Measurements from ENCODE around the gene RTF2. TPM values are rescaled to one million over a fixed set of nuclear protein-coding genes. Genes with fewer than 3 reads are reported as not detected.
"Not testable (repeated sequence)": the region's sequence is repeated elsewhere in the genome, so short reads cannot be mapped to it uniquely, and the experiment has no call there.

The RTF2 gene
- total RNA-seq, 1 experiment from 2014 or later: 81.4 TPM

DNA sequence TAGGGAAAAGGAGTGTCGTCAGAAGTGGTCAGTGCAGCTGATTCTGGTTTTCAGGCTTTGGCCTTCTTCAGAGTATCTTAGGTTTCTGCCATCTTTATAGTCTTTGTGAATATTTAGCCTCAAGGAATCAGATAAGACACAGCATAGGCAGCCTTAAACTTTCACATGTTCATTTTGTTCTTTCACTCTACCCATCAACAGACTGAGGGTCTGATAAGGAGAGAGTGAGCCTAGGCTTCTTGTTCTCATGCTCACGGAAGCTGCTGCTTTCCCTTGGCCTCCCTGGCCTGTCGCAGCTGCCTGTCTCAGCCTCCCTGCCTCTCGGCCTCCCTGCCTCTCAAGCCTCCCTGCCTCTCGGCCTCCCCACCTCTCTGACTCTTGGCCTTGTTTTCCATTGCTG is 20.1 kb downstream of the RTF2 start:
- no peak for DNase-seq (ENCODE audit: low read depth)

DNA sequence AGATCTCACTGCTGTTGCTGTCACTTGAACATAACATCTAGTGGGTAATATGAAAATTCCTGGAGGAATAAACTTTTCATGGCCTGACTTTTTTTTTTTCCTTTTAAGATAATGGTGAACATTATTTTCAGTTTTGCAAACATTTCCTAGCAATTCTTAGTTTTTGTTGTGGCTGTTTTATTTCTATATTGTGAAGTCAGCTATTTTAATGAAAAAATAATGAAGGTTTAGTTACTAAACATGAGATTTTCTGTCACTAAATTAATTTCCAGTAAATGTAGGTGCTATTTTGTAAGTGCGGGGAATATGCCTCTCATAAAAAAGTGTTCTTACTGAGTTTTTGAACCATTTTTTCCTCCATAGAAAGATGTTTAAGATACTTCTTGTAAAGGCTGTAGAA is 32.7 kb downstream of the RTF2 start:
- DNase-seq (ENCODE audit: low read depth): no peak

DNA sequence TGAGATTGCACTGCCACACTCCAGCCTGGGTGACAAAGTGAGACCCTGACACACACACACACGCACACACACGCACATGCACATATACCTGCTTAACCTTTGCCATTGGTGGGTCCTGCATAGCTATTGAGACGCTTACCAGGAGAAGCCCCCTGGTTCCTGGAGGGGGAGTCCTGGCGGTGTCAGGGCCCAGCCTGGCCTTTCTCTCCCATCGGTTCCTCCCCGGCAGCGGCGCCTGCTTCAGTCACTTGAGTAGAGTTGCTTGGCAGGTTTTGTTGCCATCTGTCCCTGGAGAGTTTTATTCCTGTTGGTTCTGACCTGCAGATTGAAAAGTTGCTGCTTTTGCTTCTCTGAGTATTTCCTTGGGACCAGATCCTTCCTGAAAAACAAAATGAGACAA is 35.5 kb downstream of the RTF2 start:
- no peak for DNase-seq (ENCODE audit: low read depth)

DNA sequence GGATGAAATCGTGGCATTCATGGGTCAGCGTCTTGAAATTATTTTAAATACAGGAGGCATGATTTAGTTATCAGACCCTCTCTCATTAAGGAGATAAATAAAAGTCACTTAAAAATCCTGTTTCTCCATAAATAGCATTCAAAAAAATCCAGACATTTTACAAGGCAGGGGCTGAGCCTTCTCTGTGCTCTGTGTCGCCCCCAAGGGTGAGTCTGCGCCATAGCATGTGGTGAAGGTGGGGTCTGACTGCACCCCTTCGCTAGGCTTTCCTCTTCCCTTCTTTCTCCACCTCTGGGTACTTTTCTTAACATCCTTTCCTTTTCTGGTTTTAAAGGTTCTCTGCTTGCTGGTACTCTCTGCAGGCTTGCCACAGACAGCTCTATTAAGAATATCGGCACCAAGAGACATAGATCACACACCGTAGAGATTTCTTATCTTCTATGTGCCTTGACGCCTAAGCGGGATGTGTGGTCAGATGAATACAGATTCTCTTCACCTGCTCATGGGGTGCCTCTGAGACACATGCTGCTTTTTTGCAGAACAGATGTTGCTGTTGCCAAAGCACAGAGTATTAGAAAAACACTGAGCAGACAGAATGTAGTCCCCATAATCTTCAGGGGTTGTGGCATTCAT is 36.1 kb downstream of the RTF2 start:
- DNase-seq (ENCODE audit: low read depth): no peak

DNA sequence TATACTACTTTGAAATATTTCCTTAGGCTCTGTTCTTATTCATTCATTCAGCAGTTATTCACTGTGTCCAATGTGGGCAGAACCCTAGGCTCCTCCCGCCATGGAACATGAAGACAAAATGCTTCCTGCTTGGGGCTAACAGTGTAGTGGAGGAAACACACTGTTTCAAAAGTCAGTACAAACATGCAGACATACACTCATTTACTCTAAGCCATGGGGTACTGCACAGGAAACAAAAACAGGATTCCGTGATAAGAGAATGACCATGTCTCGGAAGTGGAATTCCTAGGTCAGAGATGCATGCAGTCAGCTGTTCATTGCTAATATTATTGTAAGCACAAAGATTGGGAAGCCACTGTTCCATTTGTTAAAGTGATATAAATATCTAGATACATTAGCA is 37.7 kb downstream of the RTF2 start:
- DNase-seq (ENCODE audit: low read depth): no peak

DNA sequence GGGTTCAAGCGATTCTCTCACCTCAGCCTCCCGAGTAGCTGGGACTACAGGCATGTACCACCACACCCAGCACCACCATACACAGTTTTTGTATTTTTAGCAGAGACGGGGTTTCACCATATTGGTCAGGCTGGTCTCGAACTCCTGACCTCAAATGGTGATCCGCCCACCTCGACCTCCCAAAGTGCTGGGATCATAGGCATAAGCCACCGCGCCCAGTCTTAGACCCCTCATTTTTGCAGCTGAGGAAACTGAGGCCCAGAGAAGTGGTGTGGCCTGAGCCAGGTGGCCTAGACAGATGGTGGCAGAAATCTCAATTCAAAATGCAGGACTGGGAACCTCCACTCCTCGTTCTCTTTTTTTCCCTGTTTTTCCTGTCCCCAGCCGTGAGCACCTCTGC is 43.5 kb downstream of the RTF2 start:
- DNase-seq (ENCODE audit: low read depth): no peak

DNA sequence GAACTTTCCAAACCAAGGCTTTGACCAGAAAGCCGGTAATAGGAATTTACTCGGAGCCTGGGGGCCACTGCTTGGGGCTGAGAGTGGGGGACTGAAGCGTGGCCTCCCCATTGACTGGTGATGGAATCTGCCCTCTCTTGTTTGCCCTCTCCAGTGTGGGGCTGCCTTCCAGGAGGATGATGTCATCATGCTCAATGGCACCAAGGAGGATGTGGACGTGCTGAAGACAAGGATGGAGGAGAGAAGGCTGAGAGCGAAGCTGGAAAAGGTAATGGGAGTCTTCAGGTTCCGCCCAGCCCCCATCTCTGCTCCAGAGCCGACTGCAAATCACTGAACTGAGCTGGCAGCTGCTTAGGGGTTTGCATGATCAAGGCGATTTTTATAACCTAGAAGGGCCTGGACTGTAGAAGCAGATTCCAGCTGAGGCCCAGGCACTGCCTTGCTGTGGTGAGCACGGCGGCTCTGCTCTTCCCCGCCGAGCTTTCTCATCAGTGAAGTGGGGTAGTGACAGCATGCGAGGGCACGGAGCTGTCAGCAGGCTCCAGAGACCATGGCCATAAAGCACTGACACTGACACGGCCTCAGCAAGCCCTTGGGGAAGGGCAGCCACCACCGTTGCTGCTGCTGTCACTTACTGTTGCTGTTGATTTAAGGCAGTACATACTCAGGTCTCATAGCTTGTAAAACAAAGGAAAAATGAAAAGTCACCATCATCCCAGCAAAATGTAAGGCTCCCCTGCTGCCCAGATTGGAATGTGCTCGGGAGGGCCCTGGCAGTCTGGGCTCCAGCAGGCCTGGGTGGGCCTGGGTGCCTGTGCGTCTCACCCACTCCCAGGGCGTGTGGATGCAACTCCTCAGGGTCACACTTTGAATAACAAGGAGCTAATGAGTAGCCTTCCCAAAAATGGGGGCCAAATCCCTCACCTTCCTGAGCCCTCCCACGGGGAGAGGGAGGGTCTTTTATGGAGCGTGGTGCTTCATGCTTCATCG is 45.0 kb downstream of the RTF2 start:
- DNase-seq (ENCODE audit: low read depth): no peak

DNA sequence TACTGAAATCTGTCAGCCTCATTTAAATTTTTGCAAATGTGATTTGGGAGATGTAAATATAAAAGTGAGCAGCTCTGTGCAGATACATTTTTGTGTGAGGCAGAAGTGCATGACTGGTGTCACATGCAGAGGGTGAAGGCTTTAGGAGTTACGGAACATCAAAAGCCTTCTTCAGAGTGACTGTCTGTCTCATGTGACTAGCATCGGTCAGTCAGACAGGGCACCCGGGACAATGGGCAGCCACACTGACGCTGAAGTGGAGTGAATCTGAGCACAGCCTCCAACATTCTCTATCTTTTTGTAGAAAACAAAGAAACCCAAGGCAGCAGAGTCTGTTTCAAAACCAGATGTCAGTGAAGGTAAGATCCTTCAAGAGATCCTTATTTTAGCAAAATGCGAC is 48.2 kb downstream of the RTF2 start:
- DNase-seq (ENCODE audit: low read depth): no peak

DNA sequence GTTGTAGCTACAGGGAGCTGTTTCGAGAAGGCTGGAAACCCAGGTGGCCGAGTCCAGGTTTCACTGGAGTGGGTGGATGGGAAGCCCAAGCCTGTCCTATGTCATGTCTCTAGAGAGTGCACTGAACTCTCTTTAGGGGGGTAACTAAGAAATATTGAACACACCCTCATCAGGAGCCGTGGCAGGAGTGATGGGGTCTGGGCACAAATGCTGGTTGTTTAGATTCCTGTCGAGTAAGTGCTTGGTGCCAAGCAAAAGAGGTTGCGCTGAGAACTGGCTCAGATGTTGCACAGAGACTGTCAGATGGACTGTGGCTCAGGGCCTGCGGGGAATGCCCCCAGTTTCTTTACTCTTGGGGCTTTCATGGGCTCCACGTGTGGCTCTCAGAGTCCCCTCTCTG is 48.8 kb downstream of the RTF2 start:
- no peak for DNase-seq (ENCODE audit: low read depth)

DNA sequence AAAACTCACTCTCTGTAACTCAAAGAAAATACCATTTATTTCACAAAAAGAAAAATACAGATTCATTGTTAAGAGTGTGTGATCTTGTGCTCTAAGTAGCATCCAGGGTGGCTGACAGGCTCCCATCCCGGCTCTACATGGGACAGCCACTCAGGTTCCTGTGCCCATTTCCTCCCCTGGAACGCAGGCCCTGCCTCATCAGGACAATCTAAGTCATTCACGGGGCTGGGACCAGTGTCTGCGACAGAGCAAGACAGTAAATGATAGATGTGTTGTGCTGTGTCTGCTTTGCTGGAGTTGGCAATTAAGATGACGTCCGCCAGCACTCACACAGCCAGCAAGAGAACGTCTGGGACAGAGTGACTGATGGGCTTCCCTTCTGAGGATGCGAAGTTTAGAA is 49.2 kb downstream of the RTF2 start:
- no peak for DNase-seq (ENCODE audit: low read depth)

DNA sequence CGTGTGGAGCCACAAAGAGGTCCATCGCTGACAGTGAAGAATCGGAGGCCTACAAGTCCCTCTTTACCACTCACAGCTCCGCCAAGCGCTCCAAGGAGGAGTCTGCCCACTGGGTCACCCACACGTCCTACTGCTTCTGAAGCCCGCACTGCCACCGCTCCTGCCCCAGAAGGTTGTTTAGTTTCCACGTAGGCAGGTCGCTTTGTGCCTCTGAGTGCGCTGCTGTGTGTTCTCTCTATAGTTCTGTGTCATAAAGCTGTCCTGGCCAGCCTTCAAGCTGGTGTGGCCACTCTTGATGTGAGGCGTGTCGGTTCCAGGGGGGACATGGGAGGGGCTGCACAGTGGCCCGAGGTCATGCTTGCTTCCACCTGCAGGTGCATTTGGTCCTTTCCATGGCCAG is 49.7 kb downstream of the RTF2 start:
- DNase-seq (ENCODE audit: low read depth): no peak

DNA sequence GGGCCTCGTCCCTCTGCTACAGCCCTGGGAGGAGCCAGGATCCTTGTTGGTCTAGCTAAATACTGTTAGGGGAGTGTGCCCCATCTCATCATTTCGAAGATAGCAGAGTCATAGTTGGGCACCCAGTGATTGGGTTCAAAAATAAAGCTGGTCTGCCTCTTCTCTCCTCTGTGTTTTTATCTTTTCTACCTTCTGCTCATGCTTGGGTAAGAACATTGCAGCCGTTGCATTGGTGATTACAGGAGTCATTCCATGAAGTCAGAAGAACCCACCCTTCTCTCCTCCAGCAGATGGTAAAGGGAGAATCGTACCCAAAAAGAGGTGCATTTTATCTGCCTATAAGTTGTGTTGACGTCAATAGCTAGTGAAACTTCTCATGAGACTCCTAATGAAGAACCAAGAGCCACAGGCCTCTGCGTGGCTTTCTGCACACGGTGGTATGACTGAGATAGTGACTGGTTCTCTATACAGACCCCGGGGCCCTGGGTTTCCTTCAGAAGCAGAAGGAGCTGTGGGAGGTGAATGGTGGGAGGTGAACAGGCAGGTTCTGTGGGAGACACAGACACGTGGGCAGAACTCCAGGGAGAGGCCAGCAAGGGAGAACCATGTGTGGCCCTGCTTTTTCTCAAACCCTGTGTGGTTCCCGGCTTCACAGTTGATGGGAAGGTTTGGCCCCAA is 50.4 kb downstream of the RTF2 start:
- DNase-seq (ENCODE audit: low read depth): no peak

DNA sequence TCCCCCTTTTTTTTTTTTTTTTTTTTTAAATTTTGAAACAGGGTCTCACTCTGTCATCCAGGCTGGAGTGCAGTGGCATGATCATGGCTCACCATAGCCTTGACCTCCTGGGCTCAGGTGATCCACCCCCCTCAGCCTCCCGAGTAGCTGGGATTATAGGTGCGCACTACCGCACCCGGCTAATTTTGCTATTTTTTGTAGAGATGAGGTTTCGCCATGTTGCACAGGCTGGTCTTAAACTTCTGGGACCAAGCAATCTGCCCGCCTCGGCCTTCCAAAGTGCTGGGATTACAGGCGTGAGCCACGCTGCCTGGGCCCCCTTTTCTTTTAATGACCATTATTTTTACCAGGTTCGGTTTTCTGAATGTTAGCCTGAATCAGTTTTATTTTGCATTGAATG is 51.1 kb downstream of the RTF2 start:
- no peak for DNase-seq (ENCODE audit: low read depth)

DNA sequence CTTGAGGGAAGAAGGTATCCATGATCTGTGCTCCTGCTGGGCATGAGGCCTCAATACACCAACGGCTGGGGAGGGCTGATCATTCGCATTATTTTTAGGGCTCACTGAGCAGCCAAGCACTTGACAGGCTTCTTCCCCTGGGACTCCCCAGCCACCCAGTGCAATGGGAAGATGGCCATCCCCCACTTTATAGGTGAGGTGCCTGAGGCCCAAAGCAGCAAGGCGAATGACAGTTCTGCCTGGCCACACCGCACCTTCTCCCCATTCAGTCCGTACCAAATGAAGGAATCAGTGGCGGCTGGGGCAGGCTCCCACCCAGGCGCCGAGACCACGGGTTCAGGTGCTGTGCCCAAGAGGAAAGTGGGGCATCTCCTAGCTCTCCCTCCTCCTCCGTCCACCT is 51.8 kb downstream of the RTF2 start:
- DNase-seq (ENCODE audit: low read depth): no peak

DNA sequence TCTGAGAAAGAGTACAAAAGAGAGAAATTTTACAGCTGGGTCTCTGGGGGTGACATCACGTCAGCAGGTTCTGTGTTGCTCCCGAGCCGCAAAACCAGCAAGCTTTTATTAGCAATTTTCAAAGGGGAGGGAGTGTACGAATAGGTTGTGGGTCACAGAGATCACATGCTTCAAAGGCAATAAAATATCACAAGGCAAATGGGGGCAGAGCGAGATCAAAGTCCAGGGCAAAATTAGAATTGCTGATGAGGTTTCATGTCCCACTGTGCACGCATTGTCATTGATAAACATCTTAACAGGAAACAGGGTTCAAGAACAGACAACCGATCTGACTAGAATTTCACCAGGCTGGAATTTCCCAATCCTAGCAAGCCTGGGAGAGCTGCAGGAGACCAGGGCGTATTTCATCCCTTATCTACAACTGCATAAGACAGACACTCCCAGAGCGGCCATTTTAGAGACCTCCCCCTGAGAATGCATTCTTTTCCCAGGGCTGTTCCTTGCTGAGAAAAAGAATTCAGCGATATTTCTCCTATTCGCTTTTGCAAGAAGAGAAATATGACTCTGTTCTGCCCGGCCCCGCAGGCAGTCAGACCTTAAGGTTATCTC is 52.4 kb downstream of the RTF2 start:
- DNase-seq (ENCODE audit: low read depth): not testable (repeated sequence)

DNA sequence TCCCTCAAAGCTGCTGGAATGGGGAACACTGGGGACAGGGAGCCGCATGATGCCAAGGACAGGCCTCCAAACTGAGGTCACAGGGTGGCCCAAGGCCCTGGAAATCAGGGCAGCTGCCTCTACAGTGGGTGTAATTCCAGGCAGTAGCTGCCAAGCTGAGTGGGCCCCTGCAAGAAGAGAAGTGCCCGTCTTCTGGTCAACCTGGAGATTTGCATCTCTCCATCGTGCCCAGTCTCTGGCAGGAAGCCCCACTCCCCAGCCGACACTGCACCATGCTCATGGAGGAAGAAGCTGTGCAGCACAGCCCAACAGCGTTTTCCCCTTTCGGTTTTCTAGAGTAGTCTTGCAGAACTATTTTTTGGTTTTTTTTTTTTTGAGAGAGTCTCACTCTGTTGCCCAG is 53.9 kb downstream of the RTF2 start:
- no peak for DNase-seq (ENCODE audit: low read depth)

DNA sequence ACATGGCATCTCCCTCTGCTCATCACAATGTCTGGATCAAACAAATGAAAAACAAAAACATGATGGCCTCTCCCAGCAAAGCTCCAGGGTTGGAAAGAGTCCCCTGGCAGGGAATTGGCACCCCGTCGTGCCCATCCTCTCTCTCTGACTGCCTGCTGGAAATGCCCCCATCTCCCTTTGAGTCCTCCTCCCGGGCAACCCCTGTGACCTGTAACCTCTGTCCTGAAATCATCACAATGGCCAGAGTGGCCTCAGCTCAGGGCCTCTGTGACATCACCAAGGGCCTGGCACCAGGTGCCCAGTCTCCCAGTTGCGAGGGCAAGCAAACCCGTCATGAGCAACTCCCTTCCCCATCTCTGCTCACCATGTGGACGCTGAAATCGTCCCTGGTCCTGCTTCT is 56.0 kb downstream of the RTF2 start, which contains the start of gene FAM209A:
TSS of gene FAM209A (plus strand) at position 301 of the 400 bp plus-strand sequence. CDS start at position 366, 65 bp downstream.
- not testable (repeated sequence) for DNase-seq (ENCODE audit: low read depth)

DNA sequence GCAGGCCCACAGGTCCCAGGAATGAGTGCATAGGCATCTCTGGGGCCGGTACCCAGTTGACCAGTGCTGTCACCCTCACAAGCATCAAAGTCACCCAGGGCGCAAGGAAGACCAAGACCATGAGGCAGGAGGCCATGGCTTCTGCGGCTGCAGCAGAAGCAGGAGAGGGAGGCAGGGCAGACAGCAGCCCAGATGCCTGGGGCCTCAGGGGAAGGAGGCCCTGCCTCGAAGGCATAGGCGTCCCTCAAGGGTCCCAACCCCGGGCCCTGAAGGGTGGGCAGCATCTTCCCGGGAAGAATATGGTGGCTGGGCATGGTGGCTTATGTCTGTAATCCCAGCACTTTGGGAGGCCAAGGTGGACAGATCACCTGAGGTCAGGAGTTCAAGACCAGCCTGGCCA is 59.1 kb downstream of the RTF2 start:
- no peak for DNase-seq (ENCODE audit: low read depth)

DNA sequence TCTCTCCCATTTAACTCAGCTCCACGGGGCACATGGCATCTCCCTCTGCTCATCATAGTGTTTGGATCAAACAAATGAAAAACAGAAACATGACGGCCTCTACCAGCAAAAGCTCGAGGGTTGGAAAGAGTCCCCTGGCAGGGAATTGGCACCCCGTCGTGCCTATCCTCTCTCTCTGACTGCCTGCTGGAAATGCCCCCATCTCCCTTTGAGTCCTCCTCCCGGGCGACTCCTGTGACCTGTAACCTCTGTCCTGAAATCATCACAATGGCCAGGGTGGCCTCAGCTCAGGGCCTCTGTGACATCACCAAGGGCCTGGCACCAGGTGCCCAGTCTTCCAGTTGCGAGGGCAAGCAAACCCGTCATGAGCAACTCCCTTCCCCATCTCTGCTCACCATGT is 64.5 kb downstream of the RTF2 start, which contains the start of gene FAM209B:
TSS of gene FAM209B (plus strand) at position 301 of the 400 bp plus-strand sequence. CDS start at position 397, 96 bp downstream.
- not testable (repeated sequence) for DNase-seq (ENCODE audit: low read depth)

DNA sequence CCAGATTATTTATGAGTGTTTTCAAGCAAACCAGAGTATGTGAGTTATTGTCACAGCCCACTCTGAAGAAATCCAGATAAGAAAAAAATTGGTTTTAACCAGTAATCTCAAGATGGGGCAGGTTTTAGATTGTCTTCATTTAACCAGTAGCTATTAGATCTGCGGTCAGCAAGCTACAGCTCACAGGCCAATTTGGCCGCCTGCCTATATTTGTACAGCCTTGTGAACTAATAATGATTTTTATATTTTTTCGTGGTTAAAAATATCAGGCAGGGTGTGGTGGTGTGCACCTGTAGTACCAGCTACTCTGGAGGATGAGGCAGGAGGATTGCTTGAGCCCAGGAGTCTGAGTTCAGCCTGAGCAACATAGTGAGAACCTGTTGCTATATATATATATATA is 69.6 kb downstream of the RTF2 start:
- DNase-seq (ENCODE audit: low read depth): no peak

DNA sequence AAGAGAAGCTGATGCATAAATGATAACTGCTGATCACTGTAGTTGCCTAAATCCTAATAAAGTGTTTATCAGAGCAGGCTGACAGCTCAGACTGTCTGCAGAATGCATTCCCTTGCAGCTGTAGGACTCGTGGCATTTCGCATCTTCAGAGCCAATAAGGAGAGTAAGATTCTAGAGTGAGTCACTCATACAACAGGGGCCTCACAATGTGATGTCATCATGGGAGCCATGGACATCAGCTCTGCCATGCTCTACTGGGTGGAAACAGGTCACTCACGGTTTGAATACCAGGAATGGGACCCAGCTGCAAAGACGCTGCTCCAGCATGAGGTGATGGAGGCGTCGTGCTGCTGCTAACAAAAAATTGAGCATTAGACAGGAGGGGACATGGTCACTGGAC is 72.0 kb downstream of the RTF2 start:
- DNase-seq (ENCODE audit: low read depth): peak; percentile 17

All from LHCN-M2 (cell line).